Activated CD4-positive, alpha-beta memory T cell treated with anti-CD3 and anti-CD28 coated beads, Interleukin-2, amount 10 ng/mL, durations not matched to agents 7 days and 5 days (primary cell): ENCODE data around the gene ABHD3. TPM values are rescaled to one million over a fixed set of nuclear protein-coding genes. Genes with fewer than 3 reads are reported as not detected.
"Not testable (repeated sequence)": the region's sequence is repeated elsewhere in the genome, so short reads cannot be mapped to it uniquely, and the experiment has no call there.

ENCODE experiments used
- CTCF ChIA-PET: fragments of 350-600 bp; sonication (Branson Sonifier 250); formaldehyde crosslinking; loops from one replicate; lab custom pipeline; 2021; ENCODE audit warnings: antibody characterized with exemption, inconsistent platforms; lab: Charles Lee
- POLR2A ChIA-PET: fragments of 350-600 bp; sonication (Branson Sonifier 250); formaldehyde crosslinking; loops from one replicate; lab custom pipeline; 2021; ENCODE audit warnings: antibody characterized with exemption; lab: Charles Lee
- DNase-seq: peaks from one replicate; pipeline ENCODE4 v3.0.0-alpha.2; 2020
- H3K27ac Mint-ChIP-seq: one replicate; pipeline ENCODE4 v1.8.0; 2021; ENCODE audit warnings: mild to moderate bottlenecking, mixed read lengths
- H3K27me3 Mint-ChIP-seq: one replicate; pipeline ENCODE4 v1.8.0; 2021; ENCODE audit warnings: mixed read lengths
- H3K36me3 Mint-ChIP-seq: one replicate; pipeline ENCODE4 v1.8.0; 2021; ENCODE audit warnings: low read depth, mixed read lengths
- H3K4me1 Mint-ChIP-seq: one replicate; pipeline ENCODE4 v1.8.0; 2021; ENCODE audit warnings: mixed read lengths
- H3K4me3 Mint-ChIP-seq: one replicate; pipeline ENCODE4 v1.8.0; 2021; ENCODE audit warnings: mild to moderate bottlenecking, mixed read lengths
- H3K9me3 Mint-ChIP-seq: one replicate; pipeline ENCODE4 v1.8.0; 2021; ENCODE audit warnings: mixed read lengths
- total RNA-seq, 2 experiments: library from RNA; stranded (reverse); gene quantifications; one replicate each; pipeline ENCODE4 v1.2.3, GENCODE V29; 2021

Gene ABHD3
- total RNA-seq, 2 experiments from 2014 or later = 49.2 to 53.5 TPM

DNA sequence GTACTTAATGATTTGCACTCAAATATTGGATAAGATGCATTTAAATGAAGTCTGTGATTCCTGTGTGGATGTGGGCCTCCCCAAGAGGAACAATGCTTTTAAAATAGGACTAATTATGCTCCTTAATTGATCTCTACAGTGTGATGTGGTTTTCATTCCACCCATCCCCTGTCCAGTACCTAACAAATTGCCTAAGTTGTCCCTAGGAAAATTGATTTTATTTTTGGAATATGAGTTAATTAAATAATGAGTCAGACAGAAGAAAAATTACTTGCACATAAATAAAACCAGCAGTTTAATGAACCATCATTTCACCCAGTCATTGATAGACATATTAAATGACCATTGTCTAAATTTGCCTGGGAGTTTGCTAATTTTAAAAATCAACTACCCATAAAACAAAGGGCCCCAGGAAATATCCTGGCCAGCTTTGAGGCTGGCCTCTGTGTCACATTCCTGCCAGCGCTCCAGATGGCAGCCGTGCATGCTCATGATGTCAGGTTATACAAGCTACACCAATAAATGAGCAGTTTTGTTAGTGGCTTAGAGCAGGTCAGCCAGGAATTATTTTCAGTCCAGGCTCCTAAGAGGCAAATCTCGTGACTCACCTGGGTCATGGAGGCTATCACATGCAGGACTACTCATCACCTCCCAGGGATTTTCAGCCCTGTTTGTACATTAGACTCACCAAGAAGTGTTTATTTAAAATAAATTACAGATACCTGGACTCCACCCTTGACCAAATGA lies 31.9 kb downstream of the ABHD3 start:
- H3K36me3 Mint-ChIP-seq = peaks cover 15% of the 10 kb centered on the region
- no peaks in the 10 kb centered on the region for H3K27me3 Mint-ChIP-seq
- ChIA-PET POLR2A (interaction anchor here (1.4 kb wide), 1 partner anchor 10 kb away, joined by 5 read pairs; no protein-coding TSS in a partner anchor), CTCF (no interaction called here)
- no peaks in the 10 kb centered on the region for H3K9me3 Mint-ChIP-seq
- H3K4me3 Mint-ChIP-seq = no peak overlapping the region
- no peak for DNase-seq
- H3K4me1 Mint-ChIP-seq = peaks cover 10% of the 10 kb centered on the region
- no peak overlapping the region for H3K27ac Mint-ChIP-seq

DNA sequence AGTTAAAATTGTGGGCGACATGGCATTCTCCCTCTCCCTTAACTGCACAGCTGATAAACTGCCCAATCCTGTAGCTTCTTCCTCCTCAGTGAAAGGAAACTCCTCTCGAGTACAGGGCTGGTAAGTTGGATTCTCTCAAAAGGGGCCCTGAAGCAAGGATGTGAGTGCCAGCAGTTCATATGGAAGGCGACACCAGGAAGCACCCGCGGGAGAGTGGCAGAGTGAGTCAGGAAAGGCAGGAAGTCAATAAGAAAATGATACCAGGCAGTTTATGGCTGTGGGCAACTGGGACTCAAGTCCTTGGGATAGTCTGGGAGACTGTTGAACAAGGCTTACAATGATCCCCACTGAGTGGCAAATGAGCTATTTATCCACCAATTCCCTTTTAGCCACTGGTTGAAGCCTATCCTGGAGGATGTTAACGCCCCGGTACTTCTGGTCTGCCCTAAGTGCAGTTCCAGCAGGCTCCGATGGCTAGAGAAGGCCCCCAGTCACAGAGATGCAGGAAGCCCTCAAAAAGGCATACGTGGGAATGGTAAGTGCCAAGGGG lies 34.8 kb downstream of the ABHD3 start:
- no peak overlapping the region for H3K4me3 Mint-ChIP-seq
- H3K27ac Mint-ChIP-seq = no peak overlapping the region
- CTCF ChIA-PET = interaction anchor here (1.2 kb wide), 1 partner anchor 13 kb away, joined by 3 read pairs; no protein-coding TSS in a partner anchor
- POLR2A ChIA-PET = no interaction called here
- H3K9me3 Mint-ChIP-seq = no peaks in the 10 kb centered on the region
- no peaks in the 10 kb centered on the region for H3K27me3 Mint-ChIP-seq
- DNase-seq = no peak
- H3K36me3 Mint-ChIP-seq = peaks cover 11% of the 10 kb centered on the region
- H3K4me1 Mint-ChIP-seq = peaks cover under 1% of the 10 kb centered on the region

DNA sequence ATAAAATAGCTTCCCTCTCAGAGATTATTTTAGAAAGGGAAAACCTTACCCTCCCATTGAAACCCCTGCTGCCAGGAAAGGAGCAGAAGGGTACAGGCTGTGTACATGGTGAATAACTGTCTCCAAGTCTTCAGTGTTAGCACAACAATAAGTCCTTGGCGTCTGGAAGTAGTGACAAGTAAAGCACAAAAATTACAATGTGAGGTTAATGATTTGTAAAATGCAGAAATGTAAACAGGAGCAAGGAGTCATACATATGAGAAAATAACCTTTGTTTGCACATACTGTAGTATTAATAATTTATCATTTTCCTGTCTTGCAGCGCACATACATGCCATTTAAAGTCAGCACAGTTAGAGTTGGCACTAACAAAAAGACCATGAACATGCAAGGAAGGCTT lies 40.5 kb downstream of the ABHD3 start:
- DNase-seq = no peak

DNA sequence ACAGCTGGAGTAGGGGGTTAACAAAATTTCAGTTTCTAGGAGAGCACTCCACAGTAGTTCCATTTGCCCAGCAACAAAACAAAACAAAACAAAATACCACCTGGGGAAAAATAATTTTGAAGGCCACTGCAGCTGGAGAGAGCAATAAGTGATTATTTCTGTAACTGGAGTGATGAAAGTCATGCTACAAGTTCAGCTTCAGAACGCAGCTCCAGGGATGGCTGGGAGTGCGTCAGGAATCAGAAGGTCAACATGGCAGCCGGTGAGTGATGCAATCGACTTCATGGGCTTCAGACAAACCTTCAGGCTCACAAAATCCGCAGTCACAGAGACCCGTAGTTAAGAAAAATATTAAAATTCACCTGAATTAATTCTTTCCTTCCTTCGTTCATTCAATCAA lies 41.0 kb downstream of the ABHD3 start:
- no peaks in the 10 kb centered on the region for H3K9me3 Mint-ChIP-seq
- no peaks in the 10 kb centered on the region for H3K27me3 Mint-ChIP-seq
- POLR2A ChIA-PET = no interaction called here
- CTCF ChIA-PET = interaction anchor here (1.2 to 1.3 kb wide), 2 partner anchors 19 to 51 kb away, joined by 3 to 6 read pairs; partner anchors contain the start of gene SNRPD1
- H3K4me1 Mint-ChIP-seq = peaks cover 7% of the 10 kb centered on the region
- H3K36me3 Mint-ChIP-seq = peaks cover 42% of the 10 kb centered on the region
- no peak overlapping the region for H3K27ac Mint-ChIP-seq
- no peak overlapping the region for H3K4me3 Mint-ChIP-seq
- DNase-seq = no peak

More for the DNA sequence above, 40.5 kb downstream of the ABHD3 start:
- CTCF ChIA-PET = interaction anchor here (0.6 to 1.2 kb wide), 2 partner anchors 51 to 85 kb away, joined by 4 to 6 read pairs; partner anchors contain the start of gene SNRPD1
- Mint-ChIP-seq H3K9me3 (no peaks in the 10 kb centered on the region), H3K27me3 (no peaks in the 10 kb centered on the region), H3K36me3 (peaks cover 38% of the 10 kb centered on the region), H3K4me1 (peaks cover 7% of the 10 kb centered on the region), H3K27ac (no peak overlapping the region), H3K4me3 (no peak overlapping the region)
- POLR2A ChIA-PET = interaction anchor here (1.2 kb wide), 1 partner anchor 16 kb away, joined by 5 read pairs; no protein-coding TSS in a partner anchor

DNA sequence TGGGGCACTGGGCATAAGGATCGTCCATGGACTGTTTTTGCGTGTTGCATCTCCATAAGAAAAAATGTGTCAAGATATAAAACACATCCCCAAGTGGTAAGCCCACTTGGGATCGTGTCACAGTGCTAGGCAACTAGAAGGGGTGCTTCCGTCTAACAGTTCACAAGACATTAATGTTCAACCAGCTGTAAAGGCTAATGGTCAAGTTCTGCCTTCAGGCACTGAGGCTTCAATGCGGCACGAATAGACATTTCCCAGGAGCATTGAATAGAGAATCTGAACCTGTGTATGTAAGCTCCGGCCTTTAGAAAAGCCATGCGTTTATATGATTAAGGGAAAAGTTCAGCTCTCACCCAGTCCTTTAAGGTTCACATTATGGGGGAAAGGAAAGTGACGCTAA lies 42.0 kb downstream of the ABHD3 start:
- no peak overlapping the region for H3K4me3 Mint-ChIP-seq
- H3K27ac Mint-ChIP-seq = no peak overlapping the region
- H3K36me3 Mint-ChIP-seq = peaks cover 45% of the 10 kb centered on the region
- CTCF ChIA-PET = interaction anchor here (1.2 to 1.3 kb wide), 2 partner anchors 20 to 50 kb away, joined by 3 to 6 read pairs; partner anchors contain the start of gene SNRPD1
- no peak for DNase-seq
- peaks cover 7% of the 10 kb centered on the region for H3K4me1 Mint-ChIP-seq
- H3K27me3 Mint-ChIP-seq = no peaks in the 10 kb centered on the region
- POLR2A ChIA-PET = interaction anchor here (0.5 kb wide), 1 partner anchor 91 kb away, joined by 3 read pairs; no protein-coding TSS in a partner anchor
- H3K9me3 Mint-ChIP-seq = no peaks in the 10 kb centered on the region

DNA sequence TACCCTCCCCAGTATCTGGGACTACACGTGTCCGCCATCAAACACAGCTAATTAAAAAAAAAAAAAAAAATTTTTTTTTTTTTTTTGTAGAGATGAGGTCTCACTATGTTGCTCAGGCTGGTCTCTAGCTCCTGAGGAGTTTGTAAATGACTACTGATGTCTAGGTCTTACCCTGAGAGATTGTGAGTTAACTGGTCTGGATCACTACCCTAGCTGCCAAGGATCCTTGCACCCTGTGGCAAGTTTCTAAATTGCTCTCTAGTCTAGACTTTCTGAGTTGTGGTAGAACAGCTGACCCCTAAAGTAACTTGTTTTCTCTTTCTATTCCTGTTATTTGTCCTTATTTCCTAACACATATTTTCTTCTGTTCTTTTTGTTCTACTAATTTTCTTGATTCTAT lies 44.5 kb downstream of the ABHD3 start:
- Mint-ChIP-seq H3K4me1 (peaks cover 7% of the 10 kb centered on the region), H3K27me3 (no peaks in the 10 kb centered on the region), H3K4me3 (no peak overlapping the region), H3K36me3 (peaks cover 55% of the 10 kb centered on the region), H3K9me3 (no peaks in the 10 kb centered on the region), H3K27ac (no peak overlapping the region)
- CTCF ChIA-PET = interaction anchor here (0.7 to 1.7 kb wide), 2 partner anchors 59 to 461 kb away, joined by 4 read pairs; partner anchors contain the start of gene ESCO1
- POLR2A ChIA-PET = interaction anchor here (1.1 kb wide), 1 partner anchor 22 kb away, joined by 3 read pairs; no protein-coding TSS in a partner anchor
- DNase-seq = no peak

DNA sequence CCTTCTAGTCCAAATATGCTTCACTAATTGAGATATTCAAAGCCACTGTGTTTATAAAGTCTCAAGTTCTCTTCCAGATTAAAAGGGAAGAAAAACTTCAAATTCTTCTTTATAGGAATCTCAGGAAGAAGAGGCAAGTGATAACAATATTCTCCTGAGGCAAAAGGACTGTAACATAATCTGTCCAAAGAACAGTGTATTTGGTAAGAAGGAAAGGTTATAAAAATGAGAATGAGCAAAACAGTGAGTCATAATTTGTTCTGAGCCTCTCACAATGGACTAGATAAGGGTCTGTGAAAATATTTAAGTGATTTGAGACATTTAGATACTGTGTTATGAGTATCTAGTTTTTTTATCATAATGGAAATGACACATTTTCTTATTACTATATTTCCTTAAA lies 48.2 kb downstream of the ABHD3 start:
- H3K36me3 Mint-ChIP-seq = peaks cover 56% of the 10 kb centered on the region
- H3K9me3 Mint-ChIP-seq = peaks cover 2% of the 10 kb centered on the region
- H3K27ac Mint-ChIP-seq = no peak overlapping the region
- H3K27me3 Mint-ChIP-seq = no peaks in the 10 kb centered on the region
- POLR2A ChIA-PET = no interaction called here
- no peak overlapping the region for H3K4me3 Mint-ChIP-seq
- no peak for DNase-seq
- H3K4me1 Mint-ChIP-seq = peaks cover 11% of the 10 kb centered on the region
- CTCF ChIA-PET = no interaction called here

DNA sequence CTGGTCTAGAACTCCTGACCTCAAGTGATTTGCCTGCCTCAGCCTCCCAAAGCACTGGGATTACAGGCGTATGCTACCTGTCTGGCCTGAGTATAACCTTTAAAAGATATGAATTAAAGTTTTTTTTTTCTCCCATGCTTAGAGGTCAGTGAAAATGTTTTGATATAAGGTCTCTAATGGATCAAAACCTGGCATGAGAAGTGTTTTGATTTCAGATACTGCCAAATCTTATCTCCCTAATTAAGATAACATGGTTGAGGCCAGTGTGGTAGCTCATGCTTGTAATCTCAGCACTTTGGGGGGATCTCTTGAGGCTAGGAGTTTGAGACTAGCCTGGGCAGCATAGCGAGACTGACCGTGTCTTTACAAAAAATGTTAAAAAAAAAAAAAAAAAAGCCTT lies 51.2 kb downstream of the ABHD3 start:
- ChIA-PET POLR2A (interaction anchor here (1.2 kb wide), 1 partner anchor 21 kb away, joined by 4 read pairs; no protein-coding TSS in a partner anchor), CTCF (no interaction called here)
- Mint-ChIP-seq H3K4me3 (no peak overlapping the region), H3K27ac (no peak overlapping the region), H3K9me3 (peaks cover 2% of the 10 kb centered on the region), H3K27me3 (no peaks in the 10 kb centered on the region), H3K4me1 (peaks cover 5% of the 10 kb centered on the region), H3K36me3 (peaks cover 44% of the 10 kb centered on the region)
- no peak for DNase-seq

DNA sequence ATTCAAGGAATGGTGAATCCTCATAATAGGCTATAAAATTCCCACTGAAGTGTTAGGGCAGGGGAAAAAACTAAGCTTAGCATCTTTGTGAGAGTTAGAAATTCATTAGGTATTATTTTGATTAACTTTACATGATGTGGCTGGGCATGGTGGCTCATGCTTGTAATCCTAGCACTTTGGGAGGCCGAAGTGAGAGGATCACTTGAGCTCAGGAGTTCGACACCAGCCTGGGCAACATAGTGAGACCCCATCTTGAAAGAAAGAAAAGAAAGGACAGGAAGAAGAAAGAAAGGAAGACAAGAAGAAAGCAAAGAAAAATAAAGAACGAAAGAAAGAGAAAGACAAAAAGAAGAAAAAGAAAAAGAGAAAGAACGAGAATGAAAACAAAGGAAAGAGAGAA lies 52.5 kb downstream of the ABHD3 start:
- no peak overlapping the region for H3K27ac Mint-ChIP-seq
- POLR2A ChIA-PET = no interaction called here
- no peaks in the 10 kb centered on the region for H3K27me3 Mint-ChIP-seq
- CTCF ChIA-PET = no interaction called here
- no peak overlapping the region for H3K4me3 Mint-ChIP-seq
- peaks cover 5% of the 10 kb centered on the region for H3K4me1 Mint-ChIP-seq
- peaks cover 2% of the 10 kb centered on the region for H3K9me3 Mint-ChIP-seq
- H3K36me3 Mint-ChIP-seq = peaks cover 41% of the 10 kb centered on the region
- DNase-seq = no peak

DNA sequence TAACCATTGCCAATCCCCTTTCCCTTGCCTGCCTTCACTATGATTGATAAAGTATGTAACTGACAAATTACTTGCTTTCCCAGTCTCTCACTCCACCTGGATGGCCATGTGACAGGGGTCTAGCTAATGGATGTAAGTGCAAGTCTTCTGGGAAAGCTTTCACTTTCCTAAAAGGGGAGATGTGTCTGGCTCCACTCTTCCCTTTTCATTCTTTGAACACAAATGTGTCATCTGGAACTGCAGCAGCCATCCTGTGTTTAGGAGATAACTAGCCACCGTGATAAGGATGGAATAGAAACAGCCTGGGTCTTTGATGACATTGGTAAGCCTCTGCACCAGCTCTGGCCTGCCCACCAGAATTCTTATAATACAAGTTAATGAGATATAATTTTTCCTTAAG lies 54.3 kb downstream of the ABHD3 start:
- Mint-ChIP-seq H3K4me3 (no peak overlapping the region), H3K4me1 (peaks cover 5% of the 10 kb centered on the region), H3K27ac (no peak overlapping the region), H3K36me3 (peaks cover 30% of the 10 kb centered on the region), H3K27me3 (no peaks in the 10 kb centered on the region), H3K9me3 (peaks cover 2% of the 10 kb centered on the region)
- ChIA-PET CTCF (no interaction called here), POLR2A (no interaction called here)
- DNase-seq = no peak

DNA sequence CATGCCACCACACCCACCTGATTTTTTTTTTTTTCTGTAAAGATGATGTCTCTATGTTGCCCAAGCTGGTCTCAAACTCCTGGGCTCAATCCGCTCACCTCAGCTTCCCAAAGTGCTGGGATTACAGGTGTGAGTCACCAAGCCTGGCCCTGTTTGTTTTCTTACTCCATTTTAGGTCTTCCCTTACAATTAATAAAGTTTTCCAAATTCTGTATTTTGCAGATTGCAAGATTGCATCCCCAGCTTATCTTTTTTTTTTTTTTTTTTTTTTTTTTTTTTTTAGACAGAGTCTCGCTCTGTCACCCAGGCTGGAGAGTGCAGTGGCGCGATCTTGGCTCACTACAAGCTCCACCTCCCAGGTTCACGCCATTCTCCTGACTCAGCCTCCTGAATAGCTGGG lies 64.2 kb downstream of the ABHD3 start:
- POLR2A ChIA-PET = interaction anchor here (0.6 to 1.1 kb wide), 2 partner anchors 26 to 34 kb away, joined by 3 read pairs; no protein-coding TSS in a partner anchor
- not testable (repeated sequence) for H3K9me3 Mint-ChIP-seq

DNA sequence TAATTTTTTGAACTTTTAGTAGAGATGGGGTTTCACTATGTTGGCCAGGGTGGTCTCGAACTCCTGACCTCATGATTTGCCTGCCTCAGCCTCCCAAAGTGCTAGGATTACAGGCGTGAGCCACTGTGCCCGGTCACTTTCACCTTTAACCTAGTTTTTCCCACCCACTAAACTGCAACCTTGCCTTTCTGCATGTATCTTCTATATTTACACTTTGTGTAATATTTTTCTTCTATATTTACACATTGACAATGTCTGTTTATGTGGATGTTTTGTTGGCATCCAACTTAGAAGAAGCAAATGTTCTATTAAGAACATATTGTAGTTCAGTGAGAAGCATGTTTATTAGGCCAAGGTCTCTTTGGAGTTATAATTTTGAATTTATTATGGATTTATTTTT lies 65.8 kb downstream of the ABHD3 start:
- H3K4me1 Mint-ChIP-seq = no peaks in the 10 kb centered on the region
- DNase-seq = no peak
- POLR2A ChIA-PET = interaction anchor here (1.1 kb wide), 1 partner anchor 102 kb away, joined by 3 read pairs; the partner anchor contains the start of gene MIB1
- CTCF ChIA-PET = interaction anchor here (1.5 kb wide), 1 partner anchor 28 kb away, joined by 3 read pairs; no protein-coding TSS in a partner anchor
- no peaks in the 10 kb centered on the region for H3K27me3 Mint-ChIP-seq
- H3K27ac Mint-ChIP-seq = no peak overlapping the region
- H3K36me3 Mint-ChIP-seq = peaks cover 31% of the 10 kb centered on the region
- no peak overlapping the region for H3K4me3 Mint-ChIP-seq
- H3K9me3 Mint-ChIP-seq = no peaks in the 10 kb centered on the region

More for the DNA sequence above, 64.2 kb downstream of the ABHD3 start:
- not testable (repeated sequence) for H3K4me1 Mint-ChIP-seq, H3K4me3 Mint-ChIP-seq, DNase-seq, H3K27ac Mint-ChIP-seq, H3K27me3 Mint-ChIP-seq
- CTCF ChIA-PET = interaction anchor here (1.2 to 1.5 kb wide), 2 partner anchors 28 to 29 kb away, joined by 3 to 4 read pairs; partner anchors contain the start of gene SNRPD1
- peaks cover 22% of the 10 kb centered on the region for H3K36me3 Mint-ChIP-seq

DNA sequence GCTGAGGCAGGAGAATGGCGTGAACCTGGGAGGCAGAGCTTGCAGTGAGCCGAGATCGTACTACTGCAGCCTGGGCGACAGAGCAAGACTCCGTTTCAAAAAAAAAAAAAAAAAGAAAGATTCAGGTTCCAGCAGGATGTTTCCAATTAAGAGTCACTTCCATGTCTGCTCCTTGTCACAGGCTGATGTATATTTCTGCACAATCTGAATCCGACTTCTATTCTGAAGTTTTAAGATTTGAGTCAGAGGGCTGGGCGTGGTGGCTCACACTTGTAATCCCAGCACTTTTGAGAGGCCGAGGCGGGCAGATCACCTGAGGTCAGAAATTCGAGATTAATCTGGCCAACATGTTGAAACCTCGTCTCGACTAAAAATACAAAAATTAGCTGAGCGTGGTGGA lies 67.8 kb downstream of the ABHD3 start:
- Mint-ChIP-seq H3K9me3 (no peaks in the 10 kb centered on the region), H3K27ac (no peak overlapping the region), H3K4me1 (no peaks in the 10 kb centered on the region), H3K4me3 (no peak overlapping the region), H3K36me3 (peaks cover 33% of the 10 kb centered on the region), H3K27me3 (no peaks in the 10 kb centered on the region)
- ChIA-PET CTCF (no interaction called here), POLR2A (interaction anchor here (2.4 kb wide), 1 partner anchor 25 kb away, joined by 7 read pairs; the partner anchor contains the start of gene SNRPD1)
- DNase-seq = no peak
